ENCODE measurements around the gene CREM. TPM values are rescaled to one million over a fixed set of nuclear protein-coding genes. Genes with fewer than 3 reads are reported as not detected.

Gene CREM
- total RNA-seq, 5 donors from 2014 or later (not counting 1 experiment from before 2014, with no cell fraction given) = 20.6 to 57.2 (median 26.0) TPM

DNA sequence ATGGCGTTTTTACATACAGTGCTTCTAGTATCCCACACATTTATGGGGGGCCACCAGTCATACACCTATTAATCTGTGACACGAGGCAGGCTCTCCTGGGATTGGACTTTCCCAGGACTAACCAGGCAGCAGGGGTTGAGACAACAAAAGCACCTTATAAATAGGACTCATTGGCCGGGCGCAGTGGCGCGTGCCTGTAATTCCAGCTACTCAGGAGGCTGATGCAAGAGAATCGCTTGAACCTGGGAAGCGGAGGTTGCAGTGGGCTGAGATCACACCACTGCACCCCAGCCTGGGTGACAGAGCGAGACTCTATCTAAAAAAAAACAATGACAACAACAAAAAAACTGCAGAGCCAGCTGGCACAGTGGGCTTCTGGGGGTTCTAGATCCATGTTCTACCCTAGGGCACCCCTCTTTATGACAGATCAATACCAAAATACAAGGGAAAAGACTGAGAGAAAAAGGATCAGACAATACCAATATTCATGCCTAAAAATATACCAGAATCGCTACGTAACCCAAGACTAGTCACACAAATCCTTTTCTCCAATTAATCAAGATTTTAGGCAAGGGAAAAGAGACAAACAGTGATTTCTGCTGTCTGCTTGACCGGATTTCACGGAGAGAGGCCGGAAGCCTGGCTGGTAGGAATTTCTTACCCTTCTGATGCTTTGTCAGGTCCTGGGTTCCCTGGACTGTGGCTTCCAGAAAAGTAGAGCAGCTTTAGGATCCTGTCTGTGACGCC, 111.3 kb downstream of the CREM start:
- DNase-seq (no peak), ATAC-seq (replicated peaks in 1 of 4) (no peak)
- no peaks in the 10 kb centered on the region for H3K4me1 Mint-ChIP-seq
- Histone ChIP-seq H3K36me3 (ENCODE audit: control insufficient read depth in 2 of 2, extremely low read depth in 1 of 2, insufficient read depth in 1 of 2, low read length in 1 of 2) (no peaks in the 10 kb centered on the region), H3K27me3 (replicated peaks in 1 of 2; ENCODE audit: control insufficient read depth in 2 of 2, extremely low read depth in 1 of 2, insufficient read depth in 2 of 2, low read length in 1 of 2) (peaks cover 0 to 4% of the 10 kb centered on the region in 2 experiments), H3K4me3 (ENCODE audit: control insufficient read depth in 1 of 2, extremely low read depth in 1 of 2, low read length in 1 of 2) (no peak overlapping the region), H3K27ac (ENCODE audit: low read length) (no peak overlapping the region), H3K4me1 (ENCODE audit: control insufficient read depth in 1 of 2, extremely low read depth in 1 of 2, insufficient read depth in 2 of 2, low read length in 2 of 2) (peaks cover 0 to 3% of the 10 kb centered on the region in 2 experiments), H3K9me3 (no peaks in the 10 kb centered on the region)
- 91% methylated on average over 10 of the region's 15 CpGs for WGBS (ENCODE audit: insufficient coverage)
- POLR2A ChIA-PET = interaction anchor here (0.6 kb wide), 3 partner anchors 18 to 198 kb away, joined by 3 to 8 read pairs (median 4); no protein-coding TSS in a partner anchor
- H3K27ac Mint-ChIP-seq = no peak overlapping the region
- no peaks in the 10 kb centered on the region for H3K36me3 Mint-ChIP-seq
- CTCF ChIA-PET = interaction anchor here (0.6 kb wide), 2 partner anchors 36 to 659 kb away, joined by 3 read pairs; no protein-coding TSS in a partner anchor
- no peak overlapping the region for H3K4me3 Mint-ChIP-seq
- H3K27me3 Mint-ChIP-seq = no peaks in the 10 kb centered on the region
- no peaks in the 10 kb centered on the region for H3K9me3 Mint-ChIP-seq

DNA sequence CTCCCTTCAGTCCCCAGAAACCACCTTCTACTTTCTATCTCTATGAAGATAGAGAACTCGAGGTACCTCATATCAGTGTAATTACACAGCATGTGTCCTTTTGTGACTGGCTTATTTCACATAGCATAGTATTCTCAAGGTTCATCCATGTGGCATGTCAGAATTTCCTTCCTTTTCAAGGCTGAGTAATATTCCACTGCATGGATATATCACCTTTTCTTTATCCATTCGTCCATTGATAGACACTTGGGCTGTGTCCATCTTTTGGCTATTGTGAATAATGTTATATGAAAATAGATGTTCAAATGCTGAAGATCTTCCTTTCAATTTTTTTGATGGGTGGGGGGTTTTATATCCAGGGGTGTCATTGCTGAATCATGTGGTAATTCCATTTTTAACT, 117.9 kb downstream of the CREM start:
- Histone ChIP-seq H3K36me3 (ENCODE audit: control insufficient read depth in 2 of 2, extremely low read depth in 1 of 2, insufficient read depth in 1 of 2, low read length in 1 of 2) (no peaks in the 10 kb centered on the region), H3K4me1 (ENCODE audit: control insufficient read depth in 1 of 2, extremely low read depth in 1 of 2, insufficient read depth in 2 of 2, low read length in 2 of 2) (peaks cover 0 to 3% of the 10 kb centered on the region in 2 experiments), H3K27ac (ENCODE audit: low read length) (no peak overlapping the region), H3K27me3 (replicated peaks in 1 of 2; ENCODE audit: control insufficient read depth in 2 of 2, extremely low read depth in 1 of 2, insufficient read depth in 2 of 2, low read length in 1 of 2) (peaks cover 0 to 6% of the 10 kb centered on the region in 2 experiments), H3K9me3 (no peaks in the 10 kb centered on the region), H3K4me3 (ENCODE audit: control insufficient read depth in 1 of 2, extremely low read depth in 1 of 2, low read length in 1 of 2) (no peak overlapping the region)
- Mint-ChIP-seq H3K27me3 (peaks cover 0 to 6% of the 10 kb centered on the region in 2 donors), H3K27ac (no peak overlapping the region), H3K36me3 (no peaks in the 10 kb centered on the region), H3K4me3 (no peak overlapping the region), H3K4me1 (no peaks in the 10 kb centered on the region), H3K9me3 (no peaks in the 10 kb centered on the region)
- 60% methylated on average over 1 of the region's 2 CpGs for WGBS (ENCODE audit: insufficient coverage)
- ChIA-PET CTCF (no interaction called here), POLR2A (no interaction called here)
- no peak for DNase-seq
- no peak for ATAC-seq (replicated peaks in 1 of 4)

DNA sequence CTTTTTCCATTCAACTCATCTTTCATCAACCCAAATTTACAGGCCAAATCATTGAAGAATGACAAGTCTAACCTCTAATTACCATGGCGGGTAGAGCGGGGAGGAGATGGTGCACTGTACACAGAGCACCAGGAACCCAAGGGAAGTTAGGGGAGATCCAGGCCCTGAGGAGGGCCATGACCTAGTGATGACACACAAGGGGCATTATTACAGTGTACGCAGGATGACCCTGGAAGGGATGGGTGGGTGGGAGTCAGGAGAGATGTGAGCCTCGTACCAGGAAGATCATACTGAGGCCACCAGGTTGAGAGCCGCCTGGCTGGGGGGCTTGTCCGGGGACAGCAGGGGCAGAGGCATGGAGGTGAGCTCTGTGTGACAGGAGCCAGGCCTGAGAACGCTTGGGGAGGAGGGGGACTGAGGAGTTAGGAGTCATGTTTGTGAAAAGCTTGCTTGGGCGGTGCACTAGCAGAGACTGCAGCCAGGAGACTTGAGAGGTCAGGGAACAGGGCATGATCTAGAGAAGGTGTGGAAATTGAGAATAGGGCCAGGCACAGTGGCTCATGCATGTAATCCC, 120.2 kb downstream of the CREM start:
- Histone ChIP-seq H3K27me3 (replicated peaks in 1 of 2; ENCODE audit: control insufficient read depth in 2 of 2, extremely low read depth in 1 of 2, insufficient read depth in 2 of 2, low read length in 1 of 2) (peaks cover 0 to 6% of the 10 kb centered on the region in 2 experiments), H3K27ac (ENCODE audit: low read length) (no peak overlapping the region), H3K4me3 (ENCODE audit: control insufficient read depth in 1 of 2, extremely low read depth in 1 of 2, low read length in 1 of 2) (no peak overlapping the region), H3K36me3 (ENCODE audit: control insufficient read depth in 2 of 2, extremely low read depth in 1 of 2, insufficient read depth in 1 of 2, low read length in 1 of 2) (no peaks in the 10 kb centered on the region), H3K4me1 (ENCODE audit: control insufficient read depth in 1 of 2, extremely low read depth in 1 of 2, insufficient read depth in 2 of 2, low read length in 2 of 2) (no peaks in the 10 kb centered on the region), H3K9me3 (no peaks in the 10 kb centered on the region)
- POLR2A ChIA-PET = no interaction called here
- CTCF ChIA-PET = no interaction called here
- Mint-ChIP-seq H3K9me3 (no peaks in the 10 kb centered on the region), H3K36me3 (no peaks in the 10 kb centered on the region), H3K4me1 (no peaks in the 10 kb centered on the region), H3K27ac (no peak overlapping the region), H3K27me3 (peaks cover 0 to 6% of the 10 kb centered on the region in 2 donors), H3K4me3 (no peak overlapping the region)
- no peak for DNase-seq
- 76% methylated on average over 6 of the region's 8 CpGs for WGBS (ENCODE audit: insufficient coverage)
- ATAC-seq (replicated peaks in 1 of 4) = no peak

DNA sequence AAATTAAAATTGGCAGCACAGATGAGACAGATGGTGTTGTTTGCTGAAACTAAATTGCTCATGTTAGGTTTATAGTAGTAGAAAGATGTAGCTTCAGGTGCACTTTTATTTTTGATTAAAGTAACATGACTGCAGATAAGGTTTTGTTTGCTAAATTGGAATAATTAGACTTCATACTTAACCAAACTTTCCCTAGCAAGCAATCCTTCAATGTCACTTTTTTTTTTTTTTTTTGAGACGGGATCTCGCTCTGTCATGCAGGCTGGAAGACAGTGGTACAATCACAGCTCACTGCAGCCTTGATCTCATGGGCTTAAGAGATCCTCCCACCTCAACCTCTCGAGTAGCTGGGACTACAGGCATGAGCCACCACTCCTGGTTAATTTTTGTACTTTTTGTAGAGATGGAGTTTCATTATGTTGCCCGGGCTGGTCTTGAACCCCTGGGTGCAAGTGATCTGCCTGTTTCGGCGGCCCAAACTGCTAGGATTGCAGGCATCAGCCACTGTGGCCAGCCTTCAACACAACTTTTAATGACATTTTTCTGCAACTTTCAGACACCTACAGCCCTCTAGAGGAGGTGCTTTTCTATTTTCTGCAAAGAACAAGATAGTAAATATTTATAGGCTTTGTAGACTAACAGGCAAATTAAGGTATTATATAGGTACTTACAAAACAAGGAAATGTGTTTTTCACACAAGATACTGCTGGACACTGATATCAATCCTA, 124.9 kb downstream of the CREM start:
- Mint-ChIP-seq H3K27me3 (no peaks in the 10 kb centered on the region), H3K4me1 (no peaks in the 10 kb centered on the region), H3K27ac (no peak overlapping the region), H3K4me3 (no peak overlapping the region), H3K9me3 (peaks cover 0 to 6% (median 0%) of the 10 kb centered on the region in 3 donors), H3K36me3 (no peaks in the 10 kb centered on the region)
- no CpG with 5 or more reads among the region's 6 CpGs for WGBS (ENCODE audit: insufficient coverage)
- Histone ChIP-seq H3K27ac (ENCODE audit: low read length) (no peak overlapping the region), H3K36me3 (ENCODE audit: control insufficient read depth in 2 of 2, extremely low read depth in 1 of 2, insufficient read depth in 1 of 2, low read length in 1 of 2) (no peaks in the 10 kb centered on the region), H3K4me3 (ENCODE audit: control insufficient read depth in 1 of 2, extremely low read depth in 1 of 2, low read length in 1 of 2) (no peak overlapping the region), H3K27me3 (replicated peaks in 1 of 2; ENCODE audit: control insufficient read depth in 2 of 2, extremely low read depth in 1 of 2, insufficient read depth in 2 of 2, low read length in 1 of 2) (no peaks in the 10 kb centered on the region), H3K9me3 (no peaks in the 10 kb centered on the region), H3K4me1 (ENCODE audit: control insufficient read depth in 1 of 2, extremely low read depth in 1 of 2, insufficient read depth in 2 of 2, low read length in 2 of 2) (no peaks in the 10 kb centered on the region)
- DNase-seq (no peak), ATAC-seq (replicated peaks in 1 of 4) (no peak)
- ChIA-PET CTCF (interaction anchor here in 1 of 2 donors (0.8 kb wide), 1 partner anchor 257 kb away, joined by 3 read pairs; no protein-coding TSS in a partner anchor), POLR2A (no interaction called here)

DNA sequence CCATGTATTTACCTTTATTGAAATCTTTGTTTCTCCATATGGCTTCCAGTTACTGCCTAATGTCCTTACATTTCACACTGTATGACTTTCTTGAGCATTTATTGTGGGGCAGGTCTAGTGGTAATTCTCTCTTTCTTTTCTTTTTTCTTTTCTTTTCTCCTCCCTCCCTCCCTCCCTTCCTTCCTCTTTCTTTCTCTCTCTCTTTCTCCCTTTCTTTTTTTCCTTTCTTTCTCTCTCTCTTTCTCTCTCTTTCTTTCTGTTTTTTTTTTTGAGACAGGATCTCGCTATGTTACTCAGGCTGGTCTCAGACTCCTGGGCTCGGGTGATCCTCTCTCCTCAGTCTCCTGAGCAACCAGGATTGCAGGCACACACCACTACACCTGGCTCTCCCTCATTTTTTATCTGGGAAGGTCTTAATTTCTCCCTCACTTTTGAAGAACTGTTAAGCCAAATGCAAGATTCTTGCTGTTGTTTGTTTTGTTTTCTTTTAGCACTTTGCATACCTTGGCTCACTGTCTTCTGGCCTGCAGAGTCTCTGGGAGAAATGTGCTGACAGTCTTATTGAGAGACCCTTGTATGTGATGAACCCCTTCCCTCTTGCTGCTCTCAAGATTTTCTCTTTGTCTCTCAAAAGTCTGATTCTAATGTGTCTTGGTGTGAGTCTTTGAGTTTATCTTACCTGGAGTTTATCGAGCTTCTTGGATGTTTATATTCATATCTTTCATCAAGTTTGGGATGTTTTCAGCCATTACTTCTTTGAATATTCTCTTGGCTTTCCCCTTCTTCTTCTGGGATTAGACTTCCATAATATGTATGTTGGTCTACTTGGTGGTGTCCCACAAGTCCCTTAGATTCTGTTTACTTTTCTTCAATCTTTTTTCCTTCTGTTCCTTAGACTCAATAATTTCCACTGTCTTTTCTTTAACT, 130.7 kb downstream of the CREM start:
- H3K4me3 ChIP-seq (ENCODE audit: control insufficient read depth in 1 of 2, extremely low read depth in 1 of 2, low read length in 1 of 2) = no peak overlapping the region
- ATAC-seq (replicated peaks in 1 of 4) = no peak
- Mint-ChIP-seq H3K9me3 (peaks cover 10 to 18% (median 14%) of the 10 kb centered on the region in 3 donors), H3K4me1 (no peaks in the 10 kb centered on the region), H3K27ac (no peak overlapping the region), H3K36me3 (no peaks in the 10 kb centered on the region), H3K27me3 (no peaks in the 10 kb centered on the region), H3K4me3 (no peak overlapping the region)
- no peak for DNase-seq
- ChIA-PET POLR2A (interaction anchor here in 1 of 2 donors (0.6 kb wide), 1 partner anchor 57 kb away, joined by 11 read pairs; no protein-coding TSS in a partner anchor), CTCF (interaction anchor here in 1 of 2 donors (0.6 kb wide), 1 partner anchor 35 kb away, joined by 5 read pairs; no protein-coding TSS in a partner anchor)
- H3K9me3 ChIP-seq = no peaks in the 10 kb centered on the region
- no peaks in the 10 kb centered on the region for H3K36me3 ChIP-seq (ENCODE audit: control insufficient read depth in 2 of 2, extremely low read depth in 1 of 2, insufficient read depth in 1 of 2, low read length in 1 of 2)
- peaks cover 0 to 3% of the 10 kb centered on the region in 2 experiments for H3K27me3 ChIP-seq (replicated peaks in 1 of 2; ENCODE audit: control insufficient read depth in 2 of 2, extremely low read depth in 1 of 2, insufficient read depth in 2 of 2, low read length in 1 of 2)
- no peaks in the 10 kb centered on the region for H3K4me1 ChIP-seq (ENCODE audit: control insufficient read depth in 1 of 2, extremely low read depth in 1 of 2, insufficient read depth in 2 of 2, low read length in 2 of 2)
- WGBS (ENCODE audit: insufficient coverage) = no CpG with 5 or more reads among the region's 3 CpGs
- no peak overlapping the region for H3K27ac ChIP-seq (ENCODE audit: low read length)
